Gastrocnemius medialis (tissue), 4 donors: ENCODE data around the gene MGAT5. TPM values are rescaled to one million over a fixed set of nuclear protein-coding genes. Genes with fewer than 3 reads are reported as not detected.

Experiments used
- ATAC-seq, 2 donors: fragments of 150-250 bp; one replicate each; pipeline ENCODE4 v1.9.1; 2016
- DNase-seq, 2 donors: peaks; one replicate each; pipeline ENCODE4 v3.0.0-alpha.2; 2019
- H3K27ac ChIP-seq, 4 donors: fragments of 200-600 bp; sonication (generic); 1 replicate in 1 of 4; 2 replicates in 3 of 4; pipeline ENCODE4 v1.5.1; 2016 to 2018; ENCODE audit warnings: mild to moderate bottlenecking in 2 of 4, moderate library complexity in 1 of 4
- H3K27me3 ChIP-seq, 3 donors: fragments of 200-600 bp; sonication (generic) in 2 of 3; 1 replicate in 1 of 3; 2 replicates in 2 of 3; pipeline versions ENCODE4 v1.5.1 to v1.6.0; 2016 to 2019; ENCODE audit warnings: mild to moderate bottlenecking in 1 of 3, moderate library complexity in 1 of 3
- H3K36me3 ChIP-seq, 2 donors: fragments of 200-600 bp; sonication (generic) in 1 of 2; one replicate each; pipeline ENCODE4 v1.5.1; 2017 to 2018
- H3K4me1 ChIP-seq, 2 donors: fragments of 200-600 bp; sonication (generic) in 1 of 2; one replicate each; pipeline ENCODE4 v1.5.1; 2016 to 2017; ENCODE audit warnings: mild to moderate bottlenecking in 2 of 2
- H3K4me3 ChIP-seq, 4 donors: fragments of 200-600 bp; sonication (generic) in 3 of 4; 1 replicate in 1 of 4; 2 replicates in 3 of 4; pipeline ENCODE4 v1.5.1; 2016 to 2019; ENCODE audit warnings: mild to moderate bottlenecking in 2 of 4
- H3K9me3 ChIP-seq, 3 donors: fragments of 200-600 bp; sonication (generic) in 2 of 3; 1 replicate in 1 of 3; 2 replicates in 2 of 3; pipeline ENCODE4 v1.5.1; 2016 to 2019
- POLR2A ChIP-seq, 2 donors: fragments of 450-650 bp; IDR thresholded peaks; one replicate each; pipeline ENCODE4 v1.6.1; 2017; ENCODE audit warnings: antibody characterized with exemption in 2 of 2, mild to moderate bottlenecking in 2 of 2, moderate library complexity in 2 of 2
- in situ Hi-C, 4 donors: fragments of 200-750 bp; cut with MboI; loops; one replicate each; pipeline versions ENCODE4 v1.15.0 to v1.8.0; 2017; ENCODE audit warnings: low sequenced_read_pairs in 4 of 4
- intact Hi-C: fragments of 100-400 bp; cut with DNase I; formaldehyde crosslinking; loops from one replicate; pipeline ENCODE4 v1.15.1; 2023; ENCODE audit warnings: low total_unique reads
- total RNA-seq, 4 donors: library from RNA; depleted of rRNA; stranded (reverse); fragments of >200 nt; gene quantifications; one replicate each; pipeline versions ENCODE4 v1.1.0 to v1.2.3, GENCODE V29; 2016
- TF ChIP-seq, protein P1 (sequence below), 5 experiments: fragments of 450-650 bp in 3 of 5; fragments of 200-600 bp in 2 of 5; sonication (generic) in 2 of 5; IDR thresholded peaks in 4 of 5; conservative IDR thresholded peaks in 1 of 5; 1 replicate in 4 of 5; 2 replicates in 1 of 5; pipeline ENCODE4 v1.5.1; 2016 to 2019; ENCODE audit warnings: antibody characterized with exemption in 5 of 5, mild to moderate bottlenecking in 3 of 5, moderate library complexity in 3 of 5

The MGAT5 gene
- total RNA-seq, 4 donors from 2014 or later: 3.0 to 4.9 (median 3.3) TPM

DNA sequence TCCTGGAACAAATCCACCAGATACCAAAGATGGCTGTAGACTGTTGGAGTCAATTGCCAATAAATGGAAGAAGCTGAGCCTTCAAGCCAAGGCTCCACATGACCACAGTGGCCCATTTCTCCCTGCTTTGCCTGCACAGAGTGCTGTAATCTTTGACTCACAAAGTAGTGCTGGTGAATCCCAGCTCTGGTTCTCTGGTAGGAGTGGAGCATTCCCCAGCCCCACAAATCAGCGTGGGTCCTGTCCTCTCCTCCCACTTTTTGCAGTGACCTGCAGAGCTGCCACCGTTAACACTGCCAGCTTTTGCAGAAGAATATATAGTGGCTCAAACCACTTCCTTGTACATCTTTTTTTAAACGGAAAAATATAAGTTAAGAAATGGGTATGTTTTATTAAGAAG lies 93.9 kb downstream of the MGAT5 start:
- Histone ChIP-seq H3K9me3 (no peaks in the 10 kb centered on the region), H3K27me3 (no peaks in the 10 kb centered on the region), H3K4me3 (no peak overlapping the region), H3K4me1 (no peaks in the 10 kb centered on the region), H3K27ac (no peak overlapping the region), H3K36me3 (peaks cover 0 to 3% of the 10 kb centered on the region in 2 donors)
- ATAC-seq (no peak), DNase-seq (no peak)
- in situ Hi-C loops (no loop called here), intact Hi-C loops (no loop called here)
- TF ChIP-seq, protein P1, sequence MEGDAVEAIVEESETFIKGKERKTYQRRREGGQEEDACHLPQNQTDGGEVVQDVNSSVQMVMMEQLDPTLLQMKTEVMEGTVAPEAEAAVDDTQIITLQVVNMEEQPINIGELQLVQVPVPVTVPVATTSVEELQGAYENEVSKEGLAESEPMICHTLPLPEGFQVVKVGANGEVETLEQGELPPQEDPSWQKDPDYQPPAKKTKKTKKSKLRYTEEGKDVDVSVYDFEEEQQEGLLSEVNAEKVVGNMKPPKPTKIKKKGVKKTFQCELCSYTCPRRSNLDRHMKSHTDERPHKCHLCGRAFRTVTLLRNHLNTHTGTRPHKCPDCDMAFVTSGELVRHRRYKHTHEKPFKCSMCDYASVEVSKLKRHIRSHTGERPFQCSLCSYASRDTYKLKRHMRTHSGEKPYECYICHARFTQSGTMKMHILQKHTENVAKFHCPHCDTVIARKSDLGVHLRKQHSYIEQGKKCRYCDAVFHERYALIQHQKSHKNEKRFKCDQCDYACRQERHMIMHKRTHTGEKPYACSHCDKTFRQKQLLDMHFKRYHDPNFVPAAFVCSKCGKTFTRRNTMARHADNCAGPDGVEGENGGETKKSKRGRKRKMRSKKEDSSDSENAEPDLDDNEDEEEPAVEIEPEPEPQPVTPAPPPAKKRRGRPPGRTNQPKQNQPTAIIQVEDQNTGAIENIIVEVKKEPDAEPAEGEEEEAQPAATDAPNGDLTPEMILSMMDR (IDR thresholded peaks at IDR 0.05 in 4 of 5, conservative IDR thresholded peaks at IDR 0.05 in 1 of 5): no peak
- no peak for TF ChIP-seq POLR2A (IDR thresholded peaks at IDR 0.05)

DNA sequence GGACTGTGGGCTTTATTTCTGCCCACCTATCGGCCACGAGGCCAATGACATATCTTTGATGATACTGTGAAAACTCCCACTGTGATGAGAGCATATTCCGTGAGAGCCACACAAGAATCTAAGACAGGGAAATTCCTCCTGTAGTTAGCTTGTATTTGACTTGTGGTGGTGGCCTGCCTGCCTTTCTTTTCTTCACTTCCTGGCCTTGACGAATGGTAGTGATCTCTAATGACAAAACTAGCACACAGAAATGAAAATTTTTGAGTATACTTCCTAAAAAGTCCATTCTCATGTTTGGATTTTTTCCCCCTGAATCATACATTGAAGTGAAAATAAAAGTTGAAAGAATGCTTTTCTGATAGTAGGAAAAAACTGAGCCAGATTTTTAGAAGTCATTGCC lies 94.4 kb downstream of the MGAT5 start:
- no peak overlapping the region for H3K27ac ChIP-seq
- TF ChIP-seq, protein P1 (IDR thresholded peaks at IDR 0.05 in 4 of 5, conservative IDR thresholded peaks at IDR 0.05 in 1 of 5): no peak
- TF ChIP-seq POLR2A (IDR thresholded peaks at IDR 0.05): no peak

DNA sequence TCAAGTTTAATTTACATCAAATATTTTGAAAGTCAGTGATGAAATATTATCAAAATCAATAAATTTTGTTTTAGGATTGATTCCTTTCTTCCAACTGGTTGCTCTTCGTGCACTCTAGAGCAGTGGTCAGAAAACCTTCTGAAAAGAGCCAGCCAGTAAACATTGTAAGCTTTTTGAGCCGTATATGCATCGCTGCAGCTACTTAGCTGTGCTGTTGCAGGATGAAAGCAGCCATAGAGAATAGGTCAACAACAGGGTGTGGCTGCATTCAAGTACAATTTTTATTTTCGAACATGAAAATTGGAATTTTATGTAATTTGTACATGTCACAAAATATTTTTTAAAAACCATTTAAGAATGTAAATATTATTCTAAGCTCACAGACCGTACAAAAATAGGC lies 94.9 kb downstream of the MGAT5 start:
- intact Hi-C loops: no loop called here
- Histone ChIP-seq H3K36me3 (peaks cover 0 to 3% of the 10 kb centered on the region in 2 donors), H3K4me1 (no peaks in the 10 kb centered on the region), H3K27ac (no peak overlapping the region), H3K9me3 (no peaks in the 10 kb centered on the region), H3K4me3 (no peak overlapping the region), H3K27me3 (no peaks in the 10 kb centered on the region)
- DNase-seq (no peak), ATAC-seq (no peak)
- in situ Hi-C loops: no loop called here
- TF ChIP-seq POLR2A (IDR thresholded peaks at IDR 0.05): no peak
- TF ChIP-seq, protein P1 (IDR thresholded peaks at IDR 0.05 in 4 of 5, conservative IDR thresholded peaks at IDR 0.05 in 1 of 5): no peak

More for the DNA sequence above, 94.4 kb downstream of the MGAT5 start:
- no peaks in the 10 kb centered on the region for H3K4me1 ChIP-seq
- no peak overlapping the region for H3K4me3 ChIP-seq
- DNase-seq (no peak), ATAC-seq (no peak)
- in situ Hi-C loops: no loop called here
- no peaks in the 10 kb centered on the region for H3K27me3 ChIP-seq
- peaks cover 0 to 3% of the 10 kb centered on the region in 2 donors for H3K36me3 ChIP-seq
- intact Hi-C loops: no loop called here
- H3K9me3 ChIP-seq: no peaks in the 10 kb centered on the region

DNA sequence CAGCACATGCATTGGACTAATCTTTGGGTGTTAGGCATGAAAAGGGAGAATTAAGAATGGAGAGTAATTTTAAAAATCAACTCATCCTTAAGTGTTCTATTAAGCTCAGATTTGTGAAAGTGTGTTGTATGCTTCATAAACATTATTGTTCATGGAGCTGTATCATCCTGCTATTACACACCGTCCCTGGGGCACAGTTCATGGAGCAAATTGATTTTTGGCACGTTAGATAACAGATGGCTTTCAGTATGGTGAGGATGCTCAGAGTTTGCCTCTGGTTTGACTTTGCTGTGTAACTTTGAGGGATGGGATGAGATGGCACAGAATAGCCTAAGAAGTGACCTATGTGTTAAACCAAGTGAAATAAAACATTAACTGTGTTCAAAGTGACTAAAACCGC lies 97.1 kb downstream of the MGAT5 start:
- intact Hi-C loops: no loop called here
- ATAC-seq (no peak), DNase-seq (no peak)
- H3K36me3 ChIP-seq: peaks cover 0 to 3% of the 10 kb centered on the region in 2 donors
- H3K4me1 ChIP-seq: no peaks in the 10 kb centered on the region
- in situ Hi-C loops: no loop called here
- no peak for TF ChIP-seq POLR2A (IDR thresholded peaks at IDR 0.05)
- TF ChIP-seq, protein P1 (IDR thresholded peaks at IDR 0.05 in 4 of 5, conservative IDR thresholded peaks at IDR 0.05 in 1 of 5): no peak
- no peak overlapping the region for H3K27ac ChIP-seq
- H3K4me3 ChIP-seq: no peak overlapping the region
- H3K9me3 ChIP-seq: no peaks in the 10 kb centered on the region
- H3K27me3 ChIP-seq: no peaks in the 10 kb centered on the region

DNA sequence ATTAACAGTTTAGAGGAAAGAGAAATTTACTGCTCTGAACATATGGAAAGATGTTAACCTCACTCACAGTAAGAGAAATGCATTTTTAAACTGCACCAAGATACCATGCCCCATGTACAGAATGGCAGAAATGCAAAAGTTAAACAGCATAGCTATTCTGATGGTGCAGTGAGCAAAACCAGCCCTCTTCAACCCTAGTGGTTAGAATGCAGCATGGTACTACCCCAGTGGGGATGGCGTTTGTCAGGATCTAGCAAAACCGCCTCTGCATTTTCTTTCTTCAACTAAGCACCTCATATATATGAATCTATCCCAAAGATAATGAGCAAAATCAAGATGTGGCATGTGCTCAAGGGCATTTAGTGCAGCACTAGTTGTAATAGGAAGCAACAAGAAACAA lies 98.0 kb downstream of the MGAT5 start:
- no peak for TF ChIP-seq POLR2A (IDR thresholded peaks at IDR 0.05)
- TF ChIP-seq, protein P1 (IDR thresholded peaks at IDR 0.05 in 4 of 5, conservative IDR thresholded peaks at IDR 0.05 in 1 of 5): no peak
- no peak overlapping the region for H3K4me3 ChIP-seq
- intact Hi-C loops: no loop called here
- no peaks in the 10 kb centered on the region for H3K4me1 ChIP-seq
- no peak for DNase-seq
- H3K36me3 ChIP-seq: peaks cover 0 to 3% of the 10 kb centered on the region in 2 donors
- no peak overlapping the region for H3K27ac ChIP-seq
- H3K27me3 ChIP-seq: no peaks in the 10 kb centered on the region
- in situ Hi-C loops: no loop called here
- ATAC-seq: no peak
- H3K9me3 ChIP-seq: no peaks in the 10 kb centered on the region
